GM19351 (cell line): ENCODE results near the gene SEC24A.
"Not testable (repeated sequence)": the region's sequence is repeated elsewhere in the genome, so short reads cannot be mapped to it uniquely, and the experiment has no call there.

Source experiments
- ATAC-seq: cut with Tn5 transposase; IDR thresholded peaks from one replicate; pipeline ENCODE4 v1.9.1; 2021; ENCODE audit warnings: mild to moderate bottlenecking, moderate library complexity; ENCODE audit not compliant: unreplicated experiment

Gene SEC24A

DNA sequence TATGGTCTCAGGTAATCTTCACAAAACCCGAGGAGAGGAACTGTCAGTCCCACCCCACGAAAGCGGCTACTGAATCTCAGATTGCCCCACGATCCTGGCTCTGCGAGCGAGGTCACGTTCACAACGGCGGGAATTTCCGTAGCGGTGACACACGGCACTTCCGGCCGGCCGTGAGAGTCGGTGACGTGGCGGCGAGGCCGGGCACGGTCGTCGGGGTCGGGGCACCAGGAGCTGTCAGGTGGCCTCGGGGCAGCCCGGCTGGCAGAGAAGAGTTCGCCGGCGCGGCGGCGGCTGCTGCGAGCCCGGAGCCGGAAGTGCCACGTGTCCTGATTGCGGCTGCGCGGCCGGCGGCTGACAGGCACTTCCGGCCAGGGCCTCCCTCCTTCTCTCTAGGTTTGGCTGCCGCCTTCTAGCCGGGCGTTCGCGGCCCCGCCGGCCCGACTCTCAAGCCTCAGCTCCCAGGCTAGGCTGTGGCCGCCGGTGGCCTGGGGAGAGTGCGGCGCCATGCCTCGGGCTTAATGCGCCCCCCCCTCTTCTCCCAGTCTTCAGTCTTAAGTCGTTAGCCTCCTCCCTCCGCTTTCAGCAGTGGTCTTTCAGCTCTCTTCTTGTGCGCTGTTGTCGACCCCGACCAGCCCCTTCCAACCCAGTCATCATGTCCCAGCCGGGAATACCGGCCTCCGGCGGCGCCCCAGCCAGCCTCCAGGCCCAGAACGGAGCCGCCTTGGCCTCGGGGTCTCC is at the start of gene SEC24A:
Gene SEC24A (plus strand): TSS at position 361 of the 738 bp plus-strand sequence. CDS start 292 bp downstream, at position 653.
- peak; percentile 82 for ATAC-seq

DNA sequence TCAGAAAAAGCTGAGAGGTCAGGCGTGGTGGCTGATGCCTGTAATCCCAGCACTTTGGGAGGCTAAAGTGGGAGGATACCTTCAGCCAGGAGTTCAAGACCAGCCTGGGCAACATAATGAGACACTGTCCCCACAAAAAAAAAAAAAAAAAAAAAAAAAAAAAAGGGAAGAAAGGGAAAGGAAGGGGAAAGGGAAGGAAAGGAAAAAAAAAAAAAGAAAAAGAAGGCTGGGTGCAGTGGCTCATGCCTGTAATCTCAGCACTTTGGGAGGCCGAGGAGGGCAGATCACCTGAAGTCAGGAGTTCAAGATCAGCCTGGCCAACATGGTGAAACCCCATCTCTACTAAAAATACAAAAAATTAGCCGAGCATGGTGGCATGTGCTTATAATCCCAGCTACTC is 48.8 kb upstream of the SEC24A start:
- ATAC-seq, result not testable (repeated sequence)

DNA sequence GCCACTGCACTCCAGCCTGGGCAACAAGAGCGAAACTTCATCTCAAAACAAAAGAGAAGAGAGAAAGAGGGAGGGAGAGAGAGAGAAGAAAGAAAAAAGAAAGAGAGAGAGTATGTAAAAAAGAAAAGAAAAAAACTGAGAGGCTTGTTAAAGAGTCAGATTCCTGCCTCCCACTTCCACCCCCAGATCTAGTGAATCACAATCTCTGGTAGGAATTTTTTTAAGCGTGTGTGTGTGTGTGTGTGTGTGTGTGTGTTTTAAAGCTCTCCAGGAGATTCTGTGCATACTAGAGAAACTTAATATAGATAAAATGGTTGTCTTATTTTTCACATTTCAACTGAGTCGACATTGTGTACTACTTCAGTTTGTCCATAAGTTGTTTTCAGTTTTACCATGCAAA is 48.0 kb upstream of the SEC24A start:
- no peak for ATAC-seq

DNA sequence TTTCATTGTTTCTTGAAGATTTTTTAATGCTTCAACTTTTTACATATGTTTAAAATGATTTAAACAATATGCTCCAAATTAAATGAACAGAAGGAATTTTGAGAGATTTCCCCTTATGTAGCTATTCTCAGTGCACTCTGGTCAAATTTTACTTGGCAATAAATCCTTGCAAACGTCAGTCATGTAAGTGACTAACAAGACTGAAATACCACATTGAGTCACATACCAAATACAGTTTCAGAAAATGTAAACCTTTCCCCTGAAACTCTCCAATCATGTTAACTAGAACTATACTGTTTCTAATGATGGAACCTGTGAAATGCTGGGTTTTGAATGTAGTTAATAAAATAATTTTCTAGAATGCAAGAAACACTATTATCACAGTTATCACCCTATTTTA is 45.5 kb upstream of the SEC24A start:
- peak; percentile 55 for ATAC-seq

DNA sequence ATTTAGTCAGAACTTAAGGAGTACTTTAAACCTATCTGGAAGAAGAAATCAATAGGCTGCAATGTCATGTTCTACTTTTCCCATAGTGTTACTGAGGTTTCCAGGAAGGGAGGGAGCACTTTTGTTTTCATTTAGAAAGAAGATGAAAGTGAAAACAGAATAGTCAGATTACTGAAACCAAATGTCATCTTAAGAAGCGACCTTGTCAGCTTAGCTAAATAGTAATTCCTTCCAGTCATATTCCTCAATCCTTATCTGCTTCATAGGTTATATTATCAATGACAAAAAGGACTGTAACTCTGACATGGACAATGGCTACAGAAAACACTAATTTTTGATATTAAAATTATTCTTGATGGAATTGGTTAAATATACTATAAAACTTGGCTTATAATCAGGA is 43.7 kb upstream of the SEC24A start:
- ATAC-seq, result no peak

DNA sequence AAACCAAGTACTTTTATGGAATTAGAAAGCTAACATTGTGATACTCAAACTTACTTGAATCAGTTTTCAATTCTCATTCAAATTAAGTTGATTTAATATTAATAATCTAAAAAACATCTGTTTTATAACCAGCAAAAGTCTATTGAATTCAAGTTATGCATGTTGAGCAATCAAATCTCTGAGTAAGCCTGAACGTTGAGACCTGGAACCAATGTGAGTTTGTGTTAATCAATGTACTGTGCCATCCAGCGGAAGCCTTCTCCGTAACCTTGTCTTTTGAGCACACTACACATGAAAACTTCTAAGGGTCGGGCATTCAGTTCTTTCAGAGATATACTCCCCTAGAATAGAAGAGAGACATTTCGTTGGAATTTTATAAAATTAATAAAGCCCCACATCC is 41.9 kb upstream of the SEC24A start:
- no peak for ATAC-seq

DNA sequence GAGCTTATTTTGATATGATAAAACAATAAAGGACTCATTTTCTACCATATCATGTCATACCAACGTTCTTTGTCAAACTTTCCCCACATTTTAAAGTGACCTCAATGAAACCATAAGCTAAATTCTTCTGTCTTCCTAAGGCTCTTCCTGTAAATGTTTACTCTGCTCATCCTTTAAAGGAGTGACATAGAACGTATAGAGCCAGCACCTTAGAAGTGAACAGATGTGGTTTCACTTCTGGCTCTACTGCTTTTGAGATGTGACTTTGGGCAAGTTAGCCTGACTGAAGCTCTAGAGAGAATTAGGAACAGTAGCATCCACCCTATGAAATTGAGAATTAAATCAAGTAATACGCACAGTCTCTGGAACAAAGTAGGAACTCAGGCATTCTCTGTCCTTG is 40.0 kb upstream of the SEC24A start:
- no peak for ATAC-seq

DNA sequence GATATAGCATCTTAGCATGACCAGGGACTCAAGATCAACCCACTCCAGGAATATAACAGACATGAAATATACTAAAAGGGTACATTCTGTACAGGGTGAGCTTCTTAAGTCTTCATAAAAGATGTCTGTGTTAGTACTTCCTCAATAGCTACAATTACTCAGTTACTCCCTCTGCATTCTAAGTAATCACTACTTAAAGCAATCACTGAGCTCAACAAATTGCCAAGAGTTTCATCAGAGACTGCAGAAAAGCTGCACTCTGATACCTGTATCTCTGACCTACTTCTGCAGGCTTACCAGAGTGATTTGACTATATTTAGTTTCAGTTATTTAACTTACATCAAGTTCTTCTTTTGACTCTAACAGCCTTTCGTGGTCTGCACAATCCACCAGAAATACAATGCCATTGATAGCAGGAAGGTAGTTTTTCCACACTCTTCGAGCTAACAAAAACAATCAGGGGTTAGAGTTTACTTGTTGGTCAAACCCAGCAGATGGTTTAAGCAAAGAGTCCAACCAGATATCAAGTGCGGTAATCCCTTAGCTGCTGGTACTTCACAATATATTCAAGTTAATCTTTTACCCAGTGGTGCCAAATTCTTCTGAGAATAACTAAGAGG is 39.2 kb upstream of the SEC24A start:
- ATAC-seq, result peak; percentile 56

DNA sequence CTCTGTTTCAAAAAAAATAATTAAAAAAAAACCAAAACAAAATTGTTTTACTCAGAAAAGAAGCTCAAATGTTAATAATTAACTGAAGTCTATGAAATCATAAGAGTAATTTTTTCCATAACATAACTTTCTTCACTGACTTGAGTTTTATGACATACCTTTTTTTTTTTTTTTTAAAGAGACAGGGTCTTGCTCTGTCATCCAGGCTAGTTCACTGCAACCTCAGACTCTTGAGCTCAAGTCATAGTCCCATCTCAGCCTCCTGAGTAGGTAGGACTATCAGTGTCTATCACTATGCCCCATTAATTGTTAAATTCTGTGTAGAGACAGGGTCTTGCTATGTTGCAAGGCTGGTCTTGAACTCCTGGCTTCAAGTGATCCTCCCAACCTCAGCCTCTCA is 37.9 kb upstream of the SEC24A start:
- no peak for ATAC-seq

DNA sequence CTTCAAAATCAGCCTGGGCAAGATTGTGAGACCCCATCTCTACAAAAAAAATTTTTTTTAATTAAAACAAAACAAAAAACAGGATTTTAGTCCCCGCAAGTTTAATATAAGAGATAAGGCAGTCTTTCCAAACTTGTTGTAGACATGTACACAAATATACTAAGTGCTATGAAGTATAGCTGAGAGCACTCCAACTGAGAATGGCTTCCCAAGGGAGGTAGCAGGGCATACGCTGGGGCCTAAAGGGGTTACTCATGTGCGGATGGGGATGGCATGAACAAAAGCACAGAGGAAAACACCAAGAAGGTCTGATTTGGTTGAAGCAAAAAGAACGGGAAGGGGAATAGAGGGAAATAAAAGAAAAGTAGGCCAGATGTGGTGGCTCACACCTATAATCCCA is 37.1 kb upstream of the SEC24A start:
- no peak for ATAC-seq

DNA sequence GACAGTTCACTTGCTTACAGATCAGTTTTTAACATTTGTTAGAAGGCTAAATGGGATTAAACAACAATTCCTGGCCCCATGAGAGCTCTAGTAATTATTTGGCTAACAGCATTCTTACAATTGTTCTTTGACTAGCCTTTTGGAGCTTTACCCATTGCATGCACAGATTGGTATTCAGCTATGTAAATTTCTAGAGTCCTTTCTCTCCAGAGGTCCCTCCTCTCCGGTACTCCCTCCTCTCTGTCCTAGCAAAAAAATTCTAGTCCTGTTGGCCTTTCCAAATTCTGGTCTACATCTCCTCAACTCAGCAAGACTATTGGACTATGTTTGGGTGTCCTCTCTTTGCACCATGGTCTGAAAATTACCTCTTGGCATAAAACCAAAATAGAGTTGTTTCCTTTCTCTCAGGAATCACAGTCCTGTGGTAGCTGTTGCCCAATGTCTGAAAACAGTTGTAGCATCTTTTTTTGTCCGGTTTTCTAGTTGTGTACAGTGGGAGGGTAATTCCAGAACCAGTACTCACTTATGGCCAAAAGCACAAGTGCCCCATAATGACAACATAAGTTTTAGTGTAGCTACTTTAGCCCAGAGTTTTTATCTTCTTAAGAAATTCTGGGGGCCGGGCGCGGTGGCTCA is 34.0 kb upstream of the SEC24A start:
- ATAC-seq, result no peak

DNA sequence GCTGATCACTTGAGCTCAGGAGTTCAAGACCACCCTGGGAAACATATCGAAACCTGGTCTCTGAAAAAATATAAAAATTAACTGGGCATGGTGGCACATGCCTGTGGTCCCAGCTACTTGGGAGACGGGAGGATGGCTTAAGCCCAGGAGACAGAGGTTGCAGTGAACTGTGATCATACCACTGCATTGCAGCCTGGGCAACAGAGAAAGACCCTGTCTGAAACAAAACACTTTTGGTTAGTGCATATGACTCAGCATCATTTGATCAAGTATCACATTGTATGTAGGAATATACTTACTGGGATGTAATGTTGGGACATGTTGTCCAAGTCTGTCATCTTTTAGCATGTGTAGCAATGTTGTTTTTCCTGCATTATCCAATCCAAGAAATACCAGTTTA is 28.0 kb upstream of the SEC24A start:
- ATAC-seq, result no peak

DNA sequence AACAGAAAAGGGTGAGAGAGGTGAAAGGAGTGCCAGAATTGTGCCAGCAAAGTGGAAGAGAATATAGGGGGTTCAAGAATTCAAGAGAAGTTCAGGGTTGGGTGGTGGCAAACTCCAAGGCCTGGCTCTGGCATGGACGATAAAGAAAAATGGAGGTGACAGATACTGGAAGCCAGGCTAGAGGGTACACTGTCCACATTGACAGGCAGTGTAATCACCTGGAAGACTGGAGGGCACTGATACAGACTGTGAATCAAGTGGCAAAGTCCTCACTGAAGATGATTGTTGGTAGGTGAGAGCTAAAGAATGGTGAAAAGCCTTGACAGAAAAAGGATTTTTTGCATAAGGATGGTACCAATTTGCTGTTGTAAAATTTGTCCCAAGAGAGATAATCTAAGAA is 23.0 kb upstream of the SEC24A start:
- ATAC-seq, result no peak

DNA sequence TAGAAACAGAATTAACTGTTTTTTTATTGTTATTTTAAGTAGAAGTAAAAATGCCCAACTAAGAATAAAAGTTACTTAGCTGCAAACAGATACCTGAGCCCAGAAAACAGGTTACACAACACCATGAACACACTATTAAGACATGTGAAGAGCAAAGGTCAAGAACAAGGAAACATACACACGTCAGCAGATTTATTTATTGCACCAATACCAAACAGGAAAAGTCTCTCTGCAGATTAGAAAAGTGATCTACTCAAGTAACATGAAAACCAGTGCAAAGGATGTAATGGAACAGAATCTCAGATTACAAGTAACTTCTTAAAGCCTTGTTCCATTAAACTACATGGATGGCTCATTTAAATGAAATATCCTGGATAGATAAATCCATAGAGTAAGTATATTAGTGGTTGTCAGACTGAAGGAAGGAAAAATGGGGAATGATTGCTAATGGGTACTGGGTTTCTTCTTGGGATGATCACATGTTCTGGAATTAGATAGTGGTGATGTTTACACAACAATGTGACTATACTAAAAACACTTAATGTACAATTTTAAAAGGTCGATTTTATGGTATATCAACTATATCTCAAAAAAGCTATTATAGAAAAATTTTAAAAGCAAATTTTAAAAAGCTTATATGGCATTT is 22.1 kb upstream of the SEC24A start:
- no peak for ATAC-seq

DNA sequence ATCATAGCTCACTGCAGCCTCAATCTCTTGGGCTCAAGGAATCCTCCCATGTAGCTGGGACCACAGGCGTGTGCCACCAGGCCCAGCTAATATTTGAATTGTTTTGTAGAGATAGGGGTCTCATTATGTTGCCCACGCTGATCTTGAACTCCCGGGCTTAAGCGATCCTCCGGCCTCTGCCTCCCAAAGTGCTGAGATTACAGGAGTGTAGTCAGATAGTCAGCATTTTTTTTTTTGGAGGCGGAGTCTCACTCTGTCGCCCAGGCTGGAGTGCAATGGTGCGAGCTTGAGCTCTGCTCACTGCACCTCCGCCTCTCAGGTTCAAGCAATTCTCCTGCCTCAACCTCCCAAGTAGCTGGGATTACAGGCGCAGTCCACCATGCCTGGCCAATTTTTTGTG is 14.4 kb upstream of the SEC24A start:
- no peak for ATAC-seq

DNA sequence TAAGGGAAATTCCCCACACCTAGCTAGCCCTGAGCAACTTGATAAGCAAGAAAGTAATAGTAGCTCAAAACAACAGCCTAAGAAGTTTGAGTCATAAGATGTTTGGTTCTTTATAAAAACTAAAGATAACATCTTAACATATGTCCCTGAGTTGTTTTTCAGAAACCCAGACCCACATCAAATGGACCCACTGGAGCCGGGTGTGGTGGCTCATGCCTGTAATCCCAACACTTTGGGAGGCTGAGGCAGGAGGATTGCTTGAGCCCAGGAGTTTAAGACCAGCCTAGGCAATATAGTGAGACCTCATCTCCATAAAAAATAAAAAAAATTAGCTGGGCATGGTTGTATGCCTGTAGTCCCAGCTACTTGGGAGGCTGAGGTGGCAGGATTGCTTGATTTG is 13.2 kb upstream of the SEC24A start:
- not testable (repeated sequence) for ATAC-seq

DNA sequence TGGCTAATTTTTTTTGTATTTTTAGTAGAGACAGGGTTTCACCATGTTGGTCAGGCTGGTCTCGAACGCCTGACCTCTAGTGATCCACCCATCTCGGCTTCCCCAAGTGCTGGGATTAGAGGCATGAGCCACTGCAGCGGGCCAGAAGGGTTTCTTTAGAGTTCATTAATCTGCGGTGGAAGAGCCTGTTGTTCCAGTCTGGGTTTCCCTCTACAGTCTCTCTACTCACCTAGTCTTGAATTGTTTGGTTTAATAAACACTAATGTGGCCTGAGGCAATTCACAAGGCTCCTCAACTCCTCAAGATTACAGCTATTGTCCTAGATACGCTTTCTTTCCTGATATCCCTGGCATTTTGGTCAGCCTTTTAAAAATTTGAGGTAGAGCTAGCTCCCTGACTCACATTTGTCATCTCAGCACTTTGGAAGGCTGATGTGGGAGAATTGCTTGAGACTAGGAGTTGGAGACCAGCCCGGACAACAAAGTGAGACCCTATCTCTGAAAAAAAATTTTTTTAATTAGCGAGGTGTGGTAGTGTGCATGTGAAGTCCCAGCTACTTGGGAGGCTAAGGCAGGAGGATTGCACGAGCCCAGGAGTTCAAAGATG is 11.4 kb upstream of the SEC24A start:
- no peak for ATAC-seq

DNA sequence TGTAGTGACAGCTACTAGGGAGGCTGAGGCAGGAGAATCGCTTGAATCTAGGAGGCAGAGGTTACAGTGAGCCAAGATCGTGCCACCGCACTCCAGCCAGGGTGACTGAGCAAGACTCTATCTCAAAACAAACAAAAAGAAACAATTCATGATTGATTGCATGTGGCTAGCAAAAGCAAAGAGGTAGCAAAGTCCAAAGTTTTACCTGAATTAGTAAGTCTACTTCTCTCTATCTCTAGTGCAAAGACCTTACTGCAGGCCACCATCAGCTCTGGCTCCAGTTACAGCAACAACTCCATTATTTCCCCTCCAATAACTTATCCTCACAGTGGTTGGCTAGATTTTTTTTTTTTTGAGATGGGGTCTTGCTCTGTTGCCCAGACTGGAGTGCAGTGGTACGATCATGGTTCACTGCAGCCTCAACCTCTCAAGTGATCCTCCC is 9.8 kb upstream of the SEC24A start:
- no peak for ATAC-seq

DNA sequence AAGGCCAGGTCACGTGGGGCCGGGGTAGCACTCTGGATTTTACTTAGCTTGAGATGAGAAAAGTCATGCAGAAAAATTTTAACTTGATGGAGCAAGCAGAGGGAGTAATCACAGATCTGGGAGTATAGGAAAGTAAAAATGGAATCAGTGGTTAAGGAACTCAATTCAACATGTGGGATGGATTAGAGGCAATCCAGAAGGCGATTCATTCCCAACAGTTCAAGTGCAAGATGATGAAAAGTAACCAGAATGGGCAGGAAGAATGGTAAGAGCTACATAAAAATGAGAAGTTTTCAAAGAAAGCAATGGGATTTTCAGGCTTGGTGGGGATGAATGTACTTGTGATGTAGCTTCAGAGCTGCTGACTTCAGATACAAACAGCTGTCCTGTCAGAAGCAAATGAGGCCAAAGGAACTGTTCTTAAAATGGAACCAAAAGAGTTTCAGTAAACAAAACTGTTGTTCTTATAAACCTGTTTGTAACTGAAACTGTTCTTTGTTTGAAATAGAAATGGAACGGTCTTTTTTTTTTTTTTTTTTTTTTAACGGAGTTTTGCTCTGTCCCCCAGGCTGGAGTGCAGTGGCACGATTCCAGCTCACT is 5.6 kb upstream of the SEC24A start:
- peak; percentile 48 for ATAC-seq

DNA sequence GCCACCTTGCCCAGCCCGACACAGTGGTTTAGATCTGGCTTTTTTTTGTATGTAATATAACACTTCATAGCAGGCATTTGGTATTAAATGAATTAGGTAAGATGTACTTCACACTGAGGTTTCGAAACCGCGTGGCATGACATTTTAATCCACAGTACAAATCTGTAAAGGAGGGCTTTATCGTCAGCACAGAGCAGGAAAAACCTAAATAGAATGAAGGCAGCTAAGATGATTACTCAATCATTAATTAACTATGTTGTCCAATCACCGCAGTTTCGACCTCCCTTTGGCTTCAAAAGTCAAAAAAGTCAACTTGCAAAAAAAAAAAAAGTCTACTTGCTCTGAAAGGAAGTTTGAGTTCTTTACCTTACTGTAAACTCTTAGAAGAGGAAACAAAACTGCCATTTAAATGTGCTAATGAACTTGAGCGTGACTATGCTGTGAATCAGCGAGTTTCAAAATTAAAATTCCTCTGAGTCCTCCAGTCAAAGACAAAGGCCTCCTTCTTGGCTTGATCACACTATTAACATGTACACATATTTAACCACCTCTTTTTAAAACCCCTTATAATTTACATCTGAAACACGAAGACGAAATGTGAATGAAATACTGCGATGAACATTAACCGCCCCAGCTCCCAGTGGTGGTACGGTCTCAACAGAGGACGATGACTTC is 698 bp upstream of the SEC24A start:
- peak; percentile 12 for ATAC-seq
